Neuron (in vitro differentiated cells): ENCODE measurements around the gene PTPRM.

Source experiments
- H2AFZ ChIP-seq: one replicate; pipeline ENCODE4 v1.6.1; 2013; ENCODE audit warnings: low read depth, mild to moderate bottlenecking, inconsistent platforms, low read length, moderate library complexity
- H3K27me3 ChIP-seq: one replicate; pipeline ENCODE4 v1.6.1; 2013; ENCODE audit warnings: low read length; ENCODE audit not compliant: insufficient read depth
- H3K36me3 ChIP-seq: one replicate; pipeline ENCODE4 v1.6.1; 2013; ENCODE audit warnings: low read length; ENCODE audit not compliant: insufficient read depth
- H3K4me1 ChIP-seq: one replicate; pipeline ENCODE4 v1.6.1; 2013; ENCODE audit warnings: low read length; ENCODE audit not compliant: insufficient read depth
- H3K4me3 ChIP-seq: 2 replicates; pipeline ENCODE4 v1.5.1; 2013; ENCODE audit warnings: mild to moderate bottlenecking, low read length, moderate library complexity
- H3K9me3 ChIP-seq: one replicate; pipeline ENCODE4 v1.6.1; 2013; ENCODE audit warnings: low read length

PTPRM gene

GRCh38 chr18:8001711-8002301 is 434.7 kb downstream of the PTPRM start:
- H3K4me1 ChIP-seq = peaks cover 23% of the 10 kb centered on the region

GRCh38 chr18:8003878-8004675 is 437.0 kb downstream of the PTPRM start:
- Histone ChIP-seq H3K9me3 (no peaks in the 10 kb centered on the region), H2AFZ (no peak overlapping the region), H3K4me3 (no peak overlapping the region), H3K4me1 (peaks cover 33% of the 10 kb centered on the region), H3K36me3 (no peaks in the 10 kb centered on the region), H3K27me3 (no peaks in the 10 kb centered on the region)

More at GRCh38 chr18:8001711-8002301, 434.7 kb downstream of the PTPRM start:
- Histone ChIP-seq H3K4me3 (no peak overlapping the region), H3K36me3 (no peaks in the 10 kb centered on the region), H3K9me3 (no peaks in the 10 kb centered on the region), H2AFZ (no peak overlapping the region), H3K27me3 (no peaks in the 10 kb centered on the region)

GRCh38 chr18:8004792-8005191 is 437.7 kb downstream of the PTPRM start:
- peaks cover 33% of the 10 kb centered on the region for H3K4me1 ChIP-seq
- H3K27me3 ChIP-seq = no peaks in the 10 kb centered on the region
- H3K36me3 ChIP-seq = no peaks in the 10 kb centered on the region
- no peak overlapping the region for H3K4me3 ChIP-seq
- H2AFZ ChIP-seq = no peak overlapping the region
- H3K9me3 ChIP-seq = no peaks in the 10 kb centered on the region

GRCh38 chr18:8005870-8006569 is 438.9 kb downstream of the PTPRM start:
- no peaks in the 10 kb centered on the region for H3K27me3 ChIP-seq
- no peaks in the 10 kb centered on the region for H3K9me3 ChIP-seq

GRCh38 chr18:8006979-8007378 is 439.9 kb downstream of the PTPRM start:
- Histone ChIP-seq H3K9me3 (no peaks in the 10 kb centered on the region), H2AFZ (no peak overlapping the region), H3K4me3 (no peak overlapping the region), H3K4me1 (peaks cover 33% of the 10 kb centered on the region), H3K36me3 (no peaks in the 10 kb centered on the region), H3K27me3 (no peaks in the 10 kb centered on the region)

More at GRCh38 chr18:8005870-8006569, 438.9 kb downstream of the PTPRM start:
- H3K36me3 ChIP-seq = no peaks in the 10 kb centered on the region
- peaks cover 33% of the 10 kb centered on the region for H3K4me1 ChIP-seq
- no peak overlapping the region for H3K4me3 ChIP-seq
- H2AFZ ChIP-seq = no peak overlapping the region

GRCh38 chr18:8008033-8008432 is 440.9 kb downstream of the PTPRM start:
- Histone ChIP-seq H3K27me3 (no peaks in the 10 kb centered on the region), H3K4me3 (no peak overlapping the region), H3K4me1 (peaks cover 33% of the 10 kb centered on the region), H2AFZ (no peak overlapping the region), H3K9me3 (no peaks in the 10 kb centered on the region), H3K36me3 (no peaks in the 10 kb centered on the region)

GRCh38 chr18:8011361-8011760 is 444.2 kb downstream of the PTPRM start:
- Histone ChIP-seq H3K9me3 (no peaks in the 10 kb centered on the region), H2AFZ (no peak overlapping the region), H3K36me3 (no peaks in the 10 kb centered on the region), H3K27me3 (no peaks in the 10 kb centered on the region), H3K4me3 (no peak overlapping the region), H3K4me1 (peaks cover 14% of the 10 kb centered on the region)

- Histone ChIP-seq H3K36me3 (no peaks in the 10 kb centered on the region), H2AFZ (no peak overlapping the region), H3K27me3 (no peaks in the 10 kb centered on the region), H3K4me3 (no peak overlapping the region), H3K4me1 (peaks cover 10% of the 10 kb centered on the region), H3K9me3 (no peaks in the 10 kb centered on the region)
Measured at GRCh38 chr18:8011906-8012305, 444.8 kb downstream of the PTPRM start.

- H3K36me3 ChIP-seq = no peaks in the 10 kb centered on the region
- H2AFZ ChIP-seq = no peak overlapping the region
- H3K4me1 ChIP-seq = peaks cover 11% of the 10 kb centered on the region
- no peak overlapping the region for H3K4me3 ChIP-seq
- no peaks in the 10 kb centered on the region for H3K9me3 ChIP-seq
- H3K27me3 ChIP-seq = no peaks in the 10 kb centered on the region
Measured at GRCh38 chr18:8018701-8019331, 451.7 kb downstream of the PTPRM start.

GRCh38 chr18:8019600-8019999 is 452.5 kb downstream of the PTPRM start:
- Histone ChIP-seq H3K36me3 (no peaks in the 10 kb centered on the region), H3K9me3 (no peaks in the 10 kb centered on the region), H3K27me3 (no peaks in the 10 kb centered on the region), H3K4me1 (peaks cover 11% of the 10 kb centered on the region), H2AFZ (no peak overlapping the region), H3K4me3 (no peak overlapping the region)

- H2AFZ ChIP-seq = peak overlapping the region; percentile 11
- H3K27me3 ChIP-seq = no peaks in the 10 kb centered on the region
- H3K36me3 ChIP-seq = no peaks in the 10 kb centered on the region
- H3K4me1 ChIP-seq = peaks cover 11% of the 10 kb centered on the region
- H3K4me3 ChIP-seq = no peak overlapping the region
- H3K9me3 ChIP-seq = no peaks in the 10 kb centered on the region
Measured at GRCh38 chr18:8020132-8020846, 453.2 kb downstream of the PTPRM start.

- no peaks in the 10 kb centered on the region for H3K36me3 ChIP-seq
- H3K27me3 ChIP-seq = no peaks in the 10 kb centered on the region
- H2AFZ ChIP-seq = no peak overlapping the region
- no peaks in the 10 kb centered on the region for H3K4me1 ChIP-seq
- H3K9me3 ChIP-seq = no peaks in the 10 kb centered on the region
- H3K4me3 ChIP-seq = no peak overlapping the region
Measured at GRCh38 chr18:8029061-8029460, 461.9 kb downstream of the PTPRM start.
